HUES6 (cell line): ENCODE measurements around the gene ZNF227.

Experiments
- H3K27ac ChIP-seq: 2 replicates; pipeline ENCODE4 v1.7.0; 2013; ENCODE audit warnings: low read depth, mild to moderate bottlenecking, low read length, inconsistent platforms
- H3K27me3 ChIP-seq: 2 replicates; pipeline ENCODE4 v1.6.1; 2013; ENCODE audit warnings: low read length; ENCODE audit not compliant: control insufficient read depth, insufficient read depth
- H3K36me3 ChIP-seq: 2 replicates; pipeline ENCODE4 v1.6.1; 2013; ENCODE audit warnings: low read length; ENCODE audit not compliant: control insufficient read depth, insufficient read depth
- H3K4me1 ChIP-seq: 2 replicates; pipeline ENCODE4 v1.6.1; 2013; ENCODE audit warnings: low read length; ENCODE audit not compliant: control insufficient read depth, insufficient read depth
- H3K4me3 ChIP-seq: 2 replicates; pipeline ENCODE4 v1.5.1; 2013; ENCODE audit warnings: low read depth, low read length
- H3K9ac ChIP-seq: one replicate; pipeline ENCODE4 v1.6.1; 2013; ENCODE audit warnings: mild to moderate bottlenecking, low read length
- H3K9me3 ChIP-seq: 2 replicates; pipeline ENCODE4 v1.6.1; 2013; ENCODE audit warnings: low read depth, low read length; ENCODE audit not compliant: control insufficient read depth, insufficient read depth

Gene ZNF227

GRCh38 chr19:44280916-44281315, 68.6 kb downstream of the ZNF227 start:
- Histone ChIP-seq H3K9ac (no peak overlapping the region), H3K9me3 (peaks cover 6% of the 10 kb centered on the region; the same call in 1 of the 2 replicates), H3K36me3 (0 out of 2 replicates have a peak, but pooled peaks cover 3% of the 10 kb centered on the region), H3K4me3 (no peak overlapping the region), H3K4me1 (no peaks in the 10 kb centered on the region; the same call in 1 of the 2 replicates), H3K27ac (no peak overlapping the region), H3K27me3 (no peaks in the 10 kb centered on the region)

- H3K4me1 ChIP-seq, result no peaks in the 10 kb centered on the region; the same call in 1 of the 2 replicates
- H3K4me3 ChIP-seq, result no peak overlapping the region
- H3K9ac ChIP-seq, result no peak overlapping the region
- H3K27ac ChIP-seq, result no peak overlapping the region
- peaks cover 4% of the 10 kb centered on the region; the same call in 1 of the 2 replicates for H3K9me3 ChIP-seq
- peaks cover 16% of the 10 kb centered on the region for H3K36me3 ChIP-seq
- H3K27me3 ChIP-seq, result no peaks in the 10 kb centered on the region
Observed at GRCh38 chr19:44282846-44283245, 70.5 kb downstream of the ZNF227 start.

- H3K9me3 ChIP-seq, result peaks cover 4% of the 10 kb centered on the region; the same call in 1 of the 2 replicates
- H3K36me3 ChIP-seq, result peaks cover 36% of the 10 kb centered on the region
- H3K27ac ChIP-seq, result no peak overlapping the region
- H3K4me3 ChIP-seq, result no peak overlapping the region
- no peaks in the 10 kb centered on the region; the same call in 1 of the 2 replicates for H3K4me1 ChIP-seq
- H3K9ac ChIP-seq, result no peak overlapping the region
- no peaks in the 10 kb centered on the region for H3K27me3 ChIP-seq
Observed at GRCh38 chr19:44284968-44285367, 72.6 kb downstream of the ZNF227 start.
